ENCODE results near the gene SPAG9. TPM values are rescaled to one million over a fixed set of nuclear protein-coding genes. Genes with fewer than 3 reads are reported as not detected.
A peak's percentile ranks its signal among the peaks of the same experiment; 100 is the strongest.

SPAG9 gene
- total RNA-seq, 1 donor: 192 TPM

DNA sequence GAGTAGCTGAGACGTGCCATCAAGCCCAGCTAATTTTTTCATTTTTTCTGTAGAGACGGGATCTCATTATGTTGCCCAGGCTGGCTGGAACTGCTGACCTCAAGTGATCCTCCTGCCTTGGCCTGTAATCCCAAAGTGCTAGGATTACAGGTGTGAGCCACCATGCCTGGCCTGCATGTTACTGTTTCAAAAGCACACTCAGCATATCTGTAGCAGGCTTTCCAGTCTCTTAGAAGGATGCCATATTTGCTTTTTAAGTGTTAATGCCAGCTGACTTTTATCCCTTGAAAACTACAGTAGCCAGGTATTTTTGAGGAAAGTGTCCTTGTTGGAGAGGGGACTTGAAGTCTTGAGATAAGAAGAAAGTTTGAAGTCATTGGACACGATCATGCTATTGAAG lies 15.3 kb upstream of the SPAG9 start:
- DNase-seq (ENCODE audit: insufficient read length, low spot score, missing footprints): no peak
- Histone ChIP-seq H3K4me3 (ENCODE audit: insufficient read depth, low read length) (no peak overlapping the region), H3K4me1 (ENCODE audit: insufficient read depth, low read length) (peaks cover 8% of the 10 kb centered on the region), H3K27me3 (ENCODE audit: insufficient read depth, low read length) (no peaks in the 10 kb centered on the region), H3K36me3 (ENCODE audit: insufficient read depth, low read length) (no peaks in the 10 kb centered on the region), H3K27ac (ENCODE audit: low read depth, low read length) (no peak overlapping the region), H3K4me2 (ENCODE audit: insufficient read depth, low read length) (no peak overlapping the region), H2AFZ (ENCODE audit: low read length) (no peak overlapping the region), H3K79me2 (ENCODE audit: insufficient read depth, low read length) (no peaks in the 10 kb centered on the region), H4K20me1 (ENCODE audit: insufficient read depth, low read length) (no peaks in the 10 kb centered on the region), H3K9me3 (ENCODE audit: low read depth, low read length) (no peaks in the 10 kb centered on the region)
- TF ChIP-seq, protein P1, sequence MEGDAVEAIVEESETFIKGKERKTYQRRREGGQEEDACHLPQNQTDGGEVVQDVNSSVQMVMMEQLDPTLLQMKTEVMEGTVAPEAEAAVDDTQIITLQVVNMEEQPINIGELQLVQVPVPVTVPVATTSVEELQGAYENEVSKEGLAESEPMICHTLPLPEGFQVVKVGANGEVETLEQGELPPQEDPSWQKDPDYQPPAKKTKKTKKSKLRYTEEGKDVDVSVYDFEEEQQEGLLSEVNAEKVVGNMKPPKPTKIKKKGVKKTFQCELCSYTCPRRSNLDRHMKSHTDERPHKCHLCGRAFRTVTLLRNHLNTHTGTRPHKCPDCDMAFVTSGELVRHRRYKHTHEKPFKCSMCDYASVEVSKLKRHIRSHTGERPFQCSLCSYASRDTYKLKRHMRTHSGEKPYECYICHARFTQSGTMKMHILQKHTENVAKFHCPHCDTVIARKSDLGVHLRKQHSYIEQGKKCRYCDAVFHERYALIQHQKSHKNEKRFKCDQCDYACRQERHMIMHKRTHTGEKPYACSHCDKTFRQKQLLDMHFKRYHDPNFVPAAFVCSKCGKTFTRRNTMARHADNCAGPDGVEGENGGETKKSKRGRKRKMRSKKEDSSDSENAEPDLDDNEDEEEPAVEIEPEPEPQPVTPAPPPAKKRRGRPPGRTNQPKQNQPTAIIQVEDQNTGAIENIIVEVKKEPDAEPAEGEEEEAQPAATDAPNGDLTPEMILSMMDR (IDR thresholded peaks at IDR 0.05; ENCODE audit: extremely low read depth, low read depth, low read length): no peak

DNA sequence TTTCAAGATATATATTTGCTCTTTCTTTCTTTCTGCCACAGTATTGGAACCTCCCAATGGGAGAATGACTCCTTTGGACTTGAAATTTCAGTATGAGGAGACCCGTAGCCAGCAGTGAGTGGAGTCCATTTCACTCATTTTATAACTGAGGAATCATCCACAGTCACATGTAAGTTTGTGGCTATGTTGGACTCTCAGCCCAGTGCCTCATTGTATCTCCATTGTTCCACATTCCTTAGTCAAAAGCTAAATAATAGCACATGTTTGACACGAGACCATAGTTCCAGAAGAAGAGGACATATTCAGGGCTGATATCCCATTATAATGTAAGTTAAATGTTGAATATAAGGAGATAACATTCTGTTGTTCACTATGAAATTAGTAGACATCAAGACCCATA lies 12.7 kb upstream of the SPAG9 start:
- peak overlapping the region; percentile 27 for H3K27ac ChIP-seq (ENCODE audit: low read depth, low read length)

DNA sequence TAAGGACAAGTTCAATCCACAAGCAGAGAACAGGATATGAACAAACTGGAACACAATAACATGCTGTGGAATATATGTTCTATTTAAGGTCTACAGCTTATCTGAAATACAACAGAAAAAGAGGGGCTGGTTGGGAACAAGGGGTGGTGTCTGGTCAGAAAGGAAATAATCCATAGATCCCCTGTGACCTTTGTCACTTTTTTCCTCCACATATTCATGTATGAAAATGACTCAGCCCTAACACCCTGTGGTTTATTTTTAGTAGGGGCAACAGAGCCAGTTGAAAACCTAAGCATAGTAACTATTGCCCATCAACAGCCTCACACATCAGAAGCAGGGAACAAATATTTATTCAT lies 12.3 kb upstream of the SPAG9 start:
- no peaks in the 10 kb centered on the region for H3K27me3 ChIP-seq (ENCODE audit: insufficient read depth, low read length)
- H3K4me2 ChIP-seq (ENCODE audit: insufficient read depth, low read length): peak overlapping the region; percentile 42
- no peak overlapping the region for H3K4me3 ChIP-seq (ENCODE audit: insufficient read depth, low read length)
- H3K9me3 ChIP-seq (ENCODE audit: low read depth, low read length): no peaks in the 10 kb centered on the region
- no peak overlapping the region for H3K27ac ChIP-seq (ENCODE audit: low read depth, low read length)
- no peaks in the 10 kb centered on the region for H3K36me3 ChIP-seq (ENCODE audit: insufficient read depth, low read length)
- H4K20me1 ChIP-seq (ENCODE audit: insufficient read depth, low read length): no peaks in the 10 kb centered on the region
- H3K79me2 ChIP-seq (ENCODE audit: insufficient read depth, low read length): no peaks in the 10 kb centered on the region
- TF ChIP-seq, protein P1 (IDR thresholded peaks at IDR 0.05; ENCODE audit: extremely low read depth, low read depth, low read length): no peak
- H3K4me1 ChIP-seq (ENCODE audit: insufficient read depth, low read length): peaks cover 8% of the 10 kb centered on the region
- peak; percentile 84 for DNase-seq (ENCODE audit: insufficient read length, low spot score, missing footprints)
- H2AFZ ChIP-seq (ENCODE audit: low read length): peak overlapping the region; percentile 71

More for the DNA sequence above, 12.7 kb upstream of the SPAG9 start:
- TF ChIP-seq, protein P1 (IDR thresholded peaks at IDR 0.05; ENCODE audit: extremely low read depth, low read depth, low read length): no peak
- H4K20me1 ChIP-seq (ENCODE audit: insufficient read depth, low read length): no peaks in the 10 kb centered on the region
- H3K79me2 ChIP-seq (ENCODE audit: insufficient read depth, low read length): no peaks in the 10 kb centered on the region
- peak overlapping the region; percentile 1 for H3K4me2 ChIP-seq (ENCODE audit: insufficient read depth, low read length)
- H2AFZ ChIP-seq (ENCODE audit: low read length): peak overlapping the region; percentile 71
- no peaks in the 10 kb centered on the region for H3K36me3 ChIP-seq (ENCODE audit: insufficient read depth, low read length)
- peak; percentile 52 for DNase-seq (ENCODE audit: insufficient read length, low spot score, missing footprints)
- no peaks in the 10 kb centered on the region for H3K27me3 ChIP-seq (ENCODE audit: insufficient read depth, low read length)
- no peaks in the 10 kb centered on the region for H3K9me3 ChIP-seq (ENCODE audit: low read depth, low read length)
- H3K4me1 ChIP-seq (ENCODE audit: insufficient read depth, low read length): peaks cover 8% of the 10 kb centered on the region
- no peak overlapping the region for H3K4me3 ChIP-seq (ENCODE audit: insufficient read depth, low read length)

DNA sequence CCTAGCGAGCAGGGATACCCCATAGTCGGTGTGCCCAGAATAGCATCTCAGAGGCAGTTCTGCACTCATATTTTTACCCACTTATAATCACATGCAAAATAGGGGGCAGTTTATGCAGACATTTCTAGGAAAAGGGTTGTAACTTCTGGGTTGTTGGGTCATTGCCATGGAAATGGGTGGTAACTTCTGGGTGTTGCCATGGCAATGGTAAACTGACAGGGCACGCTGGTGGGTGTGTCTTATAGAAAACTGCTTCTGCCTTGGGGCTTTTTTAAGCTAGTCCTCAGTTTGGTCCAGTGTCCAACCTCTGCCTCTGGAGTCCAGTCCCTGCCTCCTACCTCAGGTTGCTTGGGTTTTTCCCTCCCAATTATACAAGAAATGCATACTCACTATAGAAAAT lies 7.4 kb upstream of the SPAG9 start:
- Histone ChIP-seq H2AFZ (ENCODE audit: low read length) (no peak overlapping the region), H3K27me3 (ENCODE audit: insufficient read depth, low read length) (no peaks in the 10 kb centered on the region), H3K9me3 (ENCODE audit: low read depth, low read length) (no peaks in the 10 kb centered on the region), H3K4me2 (ENCODE audit: insufficient read depth, low read length) (no peak overlapping the region), H3K27ac (ENCODE audit: low read depth, low read length) (no peak overlapping the region), H3K79me2 (ENCODE audit: insufficient read depth, low read length) (no peaks in the 10 kb centered on the region), H3K4me3 (ENCODE audit: insufficient read depth, low read length) (no peak overlapping the region), H4K20me1 (ENCODE audit: insufficient read depth, low read length) (no peaks in the 10 kb centered on the region), H3K36me3 (ENCODE audit: insufficient read depth, low read length) (no peaks in the 10 kb centered on the region), H3K4me1 (ENCODE audit: insufficient read depth, low read length) (peaks cover 4% of the 10 kb centered on the region)
- no peak for DNase-seq (ENCODE audit: insufficient read length, low spot score, missing footprints)
- TF ChIP-seq, protein P1 (IDR thresholded peaks at IDR 0.05; ENCODE audit: extremely low read depth, low read depth, low read length): no peak
